Breast epithelium (tissue), 3 donors: ENCODE results near the gene JTB.

ENCODE experiments used
- POLR2A ChIP-seq: fragments of 450-650 bp; IDR thresholded peaks from one replicate; pipeline ENCODE4 v1.6.1; 2016; ENCODE audit warnings: antibody characterized with exemption, mild to moderate bottlenecking, moderate library complexity
- POLR2AphosphoS5 ChIP-seq, 3 donors: sonication (generic); formaldehyde crosslinking; IDR thresholded peaks; one replicate each; pipeline ENCODE4 v1.6.1; 2017; ENCODE audit warnings: antibody characterized with exemption in 3 of 3
- TF ChIP-seq, protein P1 (sequence below), 3 donors: fragments of 450-650 bp; IDR thresholded peaks; one replicate each; pipeline ENCODE4 v1.5.1; 2016 to 2017; ENCODE audit warnings: antibody characterized with exemption in 3 of 3, mild to moderate bottlenecking in 3 of 3, moderate library complexity in 3 of 3

DNA sequence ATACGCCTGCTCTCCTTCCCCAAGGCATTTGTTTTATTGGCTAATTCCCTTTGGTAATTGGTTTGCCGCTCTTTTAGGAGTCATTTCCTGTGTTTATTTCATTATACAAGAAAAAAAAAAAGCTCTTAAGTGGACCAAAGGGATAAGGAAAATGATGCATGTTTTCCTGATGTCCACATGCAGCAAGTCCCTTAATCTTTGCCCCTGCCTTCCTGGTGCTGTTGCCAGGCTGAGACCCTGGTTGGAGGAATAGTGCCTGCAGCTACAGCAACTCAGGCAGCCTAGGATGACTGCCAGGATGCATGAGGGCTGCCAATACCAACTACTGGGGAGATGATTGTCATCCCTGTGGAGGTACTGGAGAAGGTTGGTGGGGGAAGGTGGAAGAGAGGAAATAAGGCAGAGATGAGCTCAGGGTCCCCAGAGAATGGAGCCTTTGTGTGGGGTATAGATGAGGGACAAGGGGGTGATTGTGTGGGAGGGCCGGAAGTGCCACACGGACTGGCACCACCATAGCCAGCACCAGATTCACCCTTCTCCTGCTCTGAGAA, 48.6 kb downstream of the JTB start:
- TF ChIP-seq, protein P1, sequence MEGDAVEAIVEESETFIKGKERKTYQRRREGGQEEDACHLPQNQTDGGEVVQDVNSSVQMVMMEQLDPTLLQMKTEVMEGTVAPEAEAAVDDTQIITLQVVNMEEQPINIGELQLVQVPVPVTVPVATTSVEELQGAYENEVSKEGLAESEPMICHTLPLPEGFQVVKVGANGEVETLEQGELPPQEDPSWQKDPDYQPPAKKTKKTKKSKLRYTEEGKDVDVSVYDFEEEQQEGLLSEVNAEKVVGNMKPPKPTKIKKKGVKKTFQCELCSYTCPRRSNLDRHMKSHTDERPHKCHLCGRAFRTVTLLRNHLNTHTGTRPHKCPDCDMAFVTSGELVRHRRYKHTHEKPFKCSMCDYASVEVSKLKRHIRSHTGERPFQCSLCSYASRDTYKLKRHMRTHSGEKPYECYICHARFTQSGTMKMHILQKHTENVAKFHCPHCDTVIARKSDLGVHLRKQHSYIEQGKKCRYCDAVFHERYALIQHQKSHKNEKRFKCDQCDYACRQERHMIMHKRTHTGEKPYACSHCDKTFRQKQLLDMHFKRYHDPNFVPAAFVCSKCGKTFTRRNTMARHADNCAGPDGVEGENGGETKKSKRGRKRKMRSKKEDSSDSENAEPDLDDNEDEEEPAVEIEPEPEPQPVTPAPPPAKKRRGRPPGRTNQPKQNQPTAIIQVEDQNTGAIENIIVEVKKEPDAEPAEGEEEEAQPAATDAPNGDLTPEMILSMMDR (IDR thresholded peaks at IDR 0.05), result no peak
- TF ChIP-seq POLR2A (no peak), POLR2AphosphoS5 (IDR thresholded peaks at IDR 0.05) (no peak)
